K562 (cell line): ENCODE results near the gene PREX1. TPM values are rescaled to one million over a fixed set of nuclear protein-coding genes. Genes with fewer than 3 reads are reported as not detected.

ENCODE experiments used
- ATAC-seq: fragments of 200-7000 bp; cut with Tn5 transposase; 3 replicates; pipeline ENCODE4 v1.9.1; 2020; ENCODE audit warnings: moderate library complexity
- BruUV-seq: library from RNA; stranded (reverse); fragments of 400-500 nt; replicated peaks from 2 replicates; lab custom pipeline; 2021; lab: Mats Ljungman, UMichigan
- CTCF ChIA-PET: fragments of 300-600 bp; formaldehyde crosslinking; extraction: SDS; loops from one replicate; lab custom pipeline; 2021; ENCODE audit warnings: low intra/inter-chr PET ratio; lab: Yijun Ruan, JAX
- POLR2A ChIA-PET: fragments of 300-600, 350-650 bp; sonication (Branson Sonifier 250); formaldehyde crosslinking; extraction: SDS; loops from one replicate; lab custom pipeline; 2021; ENCODE audit warnings: antibody characterized with exemption, inconsistent platforms; lab: Yijun Ruan, JAX
- DNase-seq, 4 experiments: peaks; one replicate each; pipeline versions ENCODE4 v3.0.0 to v3.0.0-alpha.2; 2011 to 2018; ENCODE audit warnings: low spot score in 3 of 4, mixed read lengths in 3 of 4; ENCODE audit errors: extremely low read depth in 1 of 4
- FAIRE-seq: peaks from 2 replicates; lab custom pipeline; 2011; peaks lifted over from hg19 to GRCh38; lab: Jason Lieb, UNC
- H2AFZ ChIP-seq: 2 replicates; pipeline ENCODE4 v1.6.0; 2011; ENCODE audit warnings: low read depth, low read length, control low read depth, inconsistent platforms
- H3K27ac ChIP-seq: fragments of 200-600 bp; 3 replicates; pipeline ENCODE4 v1.8.0; 2011; ENCODE audit warnings: low read depth, mild to moderate bottlenecking, control low read depth, inconsistent platforms, low read length, moderate library complexity, mixed read lengths; ENCODE audit errors: extremely low read depth
- H3K27me3 ChIP-seq, 2 experiments: fragments of 300-600 bp in 1 of 2; 2 replicates in 1 of 2; 3 replicates in 1 of 2; pipeline versions ENCODE4 v1.6.0 to v1.8.0; 2011; ENCODE audit warnings: inconsistent platforms in 2 of 2, low read length in 2 of 2, mild to moderate bottlenecking in 1 of 2, mixed read lengths in 1 of 2, moderate library complexity in 1 of 2; ENCODE audit not compliant: control insufficient read depth in 2 of 2, insufficient read depth in 2 of 2
- H3K36me3 ChIP-seq: fragments of 300-600 bp; 3 replicates; pipeline ENCODE4 v1.8.0; 2011; ENCODE audit warnings: mild to moderate bottlenecking, low read length, inconsistent platforms; ENCODE audit not compliant: control insufficient read depth, insufficient read depth
- H3K4me1 ChIP-seq, 2 experiments: fragments of 200-600 bp in 1 of 2; replicated peaks in 1 of 2; 2 replicates in 1 of 2; 3 replicates in 1 of 2; pipeline versions ENCODE4 v1.5.1 to v1.8.0; 2011; ENCODE audit warnings: inconsistent platforms in 2 of 2, low read length in 2 of 2, mild to moderate bottlenecking in 1 of 2, mixed read lengths in 1 of 2, moderate library complexity in 1 of 2; ENCODE audit not compliant: control insufficient read depth in 2 of 2, insufficient read depth in 2 of 2
- H3K4me2 ChIP-seq: 2 replicates; pipeline ENCODE4 v1.6.1; 2011; ENCODE audit warnings: low read length, control low read depth, inconsistent platforms, mixed read lengths; ENCODE audit not compliant: insufficient read depth
- H3K4me3 ChIP-seq: fragments of 200-600 bp; sonication (generic), shearing (Covaris generic); 2 replicates; pipeline ENCODE4 v1.5.1; 2016; ENCODE audit warnings: control low read depth, inconsistent platforms
- H3K79me2 ChIP-seq: fragments of 200-600 bp; 3 replicates; pipeline ENCODE4 v1.8.0; 2011; ENCODE audit warnings: low read length, inconsistent platforms; ENCODE audit not compliant: control insufficient read depth, insufficient read depth
- H3K9ac ChIP-seq, 2 experiments: 2 replicates each; pipeline versions ENCODE4 v1.6.0 to v1.6.1; 2011; ENCODE audit warnings: low read depth in 2 of 2, low read length in 2 of 2, control low read depth in 1 of 2, inconsistent platforms in 1 of 2, mild to moderate bottlenecking in 1 of 2, mixed read lengths in 1 of 2; ENCODE audit not compliant: insufficient read depth in 1 of 2
- H3K9me1 ChIP-seq: one replicate; pipeline ENCODE4 v1.6.0; 2011; ENCODE audit warnings: inconsistent platforms, mild to moderate bottlenecking, low read length, moderate library complexity; ENCODE audit not compliant: control insufficient read depth, insufficient read depth
- H3K9me3 ChIP-seq: replicated peaks from 2 replicates; pipeline ENCODE4 v1.5.1; 2011; ENCODE audit warnings: low read depth, low read length, inconsistent platforms; ENCODE audit not compliant: control insufficient read depth, insufficient read depth
- H4K20me1 ChIP-seq: replicated peaks from 2 replicates; pipeline ENCODE4 v1.6.1; 2011; ENCODE audit warnings: low read length, inconsistent platforms, mixed read lengths; ENCODE audit not compliant: control insufficient read depth, insufficient read depth
- ARID2 ChIP-seq: fragments of 450-650 bp; IDR thresholded peaks from 2 replicates; pipeline ENCODE4 v1.6.1; 2017; ENCODE audit warnings: antibody characterized with exemption, mild to moderate bottlenecking
- ATF4 ChIP-seq: fragments of 450-650 bp; formaldehyde crosslinking; IDR thresholded peaks from 2 replicates; pipeline ENCODE4 v1.4.0; 2022; ENCODE audit warnings: mild to moderate bottlenecking, moderate library complexity
- EWSR1 ChIP-seq: fragments of 450-650 bp; IDR thresholded peaks from 2 replicates; pipeline ENCODE4 v1.6.1; 2018; ENCODE audit warnings: borderline replicate concordance, mild to moderate bottlenecking, low read depth, moderate library complexity; ENCODE audit not compliant: partially characterized antibody
- FOXP1 ChIP-seq: sonication (generic); formaldehyde crosslinking; IDR thresholded peaks from 2 replicates; pipeline ENCODE4 v1.8.0; 2022; ENCODE audit warnings: mild to moderate bottlenecking, missing genetic modification reagents
- HNRNPH1 ChIP-seq: fragments of 200-400 bp; formaldehyde crosslinking; optimal IDR thresholded peaks from 2 replicates; pipeline ENCODE3; 2017; ENCODE audit warnings: low read depth, mild to moderate bottlenecking, low read length, moderate library complexity
- KDM5B ChIP-seq: fragments of 200-600 bp; sonication (generic); IDR thresholded peaks from 2 replicates; pipeline ENCODE4 v1.6.1; 2012; ENCODE audit warnings: low read depth, mild to moderate bottlenecking, moderate library complexity, low read length, control low read depth, inconsistent platforms; ENCODE audit not compliant: insufficient replicate concordance
- NCOA2 ChIP-seq, 2 experiments: fragments of 450-650 bp; IDR thresholded peaks; 2 replicates each; pipeline ENCODE4 v1.6.1; 2018; ENCODE audit warnings: mild to moderate bottlenecking in 2 of 2, moderate library complexity in 1 of 2; ENCODE audit not compliant: partially characterized antibody in 2 of 2
- SLC30A9 ChIP-seq: fragments of 250-450 bp; sonication (Bioruptor Pico); IDR thresholded peaks from 2 replicates; pipeline ENCODE4 v1.8.0; 2022; ENCODE audit warnings: mild to moderate bottlenecking, moderate library complexity
- ZC3H11A ChIP-seq: IDR thresholded peaks from 2 replicates; pipeline ENCODE4 v1.6.1; 2012; ENCODE audit warnings: low read depth, low read length, improper control_type of control experiment
- ZNF134 ChIP-seq: fragments of 250-450 bp; sonication (Bioruptor Pico); conservative IDR thresholded peaks from 2 replicates; pipeline ENCODE4 v1.4.0; 2020
- ZNF175 ChIP-seq: fragments of 200-800 bp; sonication (Bioruptor generic); IDR thresholded peaks from 2 replicates; pipeline ENCODE4 v1.6.1; 2016; ENCODE audit warnings: low read depth, mild to moderate bottlenecking, missing genetic modification characterization, missing compliant biosample characterization
- ZNF318 ChIP-seq, 2 experiments: fragments of 450-650 bp; IDR thresholded peaks; 2 replicates each; pipeline ENCODE4 v1.6.1; 2016; ENCODE audit warnings: mild to moderate bottlenecking in 2 of 2, borderline replicate concordance in 1 of 2, low read depth in 1 of 2, moderate library complexity in 1 of 2
- ZNF668 ChIP-seq: fragments of 250-450 bp; sonication (Bioruptor Pico); IDR thresholded peaks from 2 replicates; pipeline ENCODE4 v1.8.0; 2022; ENCODE audit warnings: mild to moderate bottlenecking, inconsistent platforms
- WGBS: fragments of 100-300 bp; shearing (Covaris generic); methylation state at CpG from one replicate; pipeline ENCODE4 v1.1.6; 2016; ENCODE audit warnings: low coverage, mixed read lengths; ENCODE audit not compliant: insufficient coverage; ENCODE audit errors: missing lambda C conversion rate; 5-methylcytosine and 5-hydroxymethylcytosine counted together
- in situ Hi-C: fragments of 300-500 bp; cut with MboI; formaldehyde crosslinking; loops from 4 replicates; pipeline ENCODE4 v1.15.0; 2018; ENCODE audit warnings: inconsistent platforms, mixed read lengths
- intact Hi-C: fragments of 100-400 bp; cut with micrococcal nuclease; formaldehyde crosslinking; loops from 2 replicates; pipeline ENCODE4 v1.14.2; 2022
- polyA plus RNA-seq, 8 experiments: library from polyadenylated mRNA; depleted of rRNA in 4 of 8; stranded (reverse) in 5 of 8; unstranded in 3 of 8; fragments of >200 nt; fragmentation: Nextera tagmentation in 2 of 8; fragmentation: Illumina TruSeq in 1 of 8; extraction: Ambion mirVana in 2 of 8; extraction: Trizol in 1 of 8; gene quantifications; 2 replicates each; pipeline versions ENCODE4 v1.2.1 to v1.2.3, GENCODE V29; 2011 to 2014; ENCODE audit warnings: inconsistent platforms in 1 of 8, missing spikeins in 1 of 8
- total RNA-seq, 7 experiments: library from RNA; depleted of rRNA in 6 of 7; stranded (reverse); fragments of >200 nt in 6 of 7; fragmentation: Illumina TruSeq in 2 of 7; extraction: Trizol in 2 of 7; gene quantifications; 2 replicates each; pipeline versions ENCODE4 v1.2.1 to v1.2.3, GENCODE V29; 2011 to 2021; ENCODE audit warnings: low replicate concordance in 1 of 7

The PREX1 gene
- total and polyA plus RNA-seq, 9 of the 15 experiments (the other 6 are each of a cell fraction or from before 2014, with no cell fraction given) = 0.37 to 10.4 (median 4.8) TPM

- no peaks in the 10 kb centered on the region for H3K4me1 ChIP-seq
- DNase-seq (no peak), ATAC-seq (no peak), FAIRE-seq (peak; percentile 11)
- H3K36me3 ChIP-seq = no peaks in the 10 kb centered on the region
- no peak overlapping the region for H3K4me3 ChIP-seq
- H3K27me3 ChIP-seq = peaks cover 0 to 7% of the 10 kb centered on the region in 2 experiments; a peak in 1 of 5 replicates
- H3K9me1 ChIP-seq = no peaks in the 10 kb centered on the region
- no peaks in the 10 kb centered on the region; the same call in 1 of the 2 replicates for H4K20me1 ChIP-seq
- 20% methylated on average over 1 of the region's 1 CpG for WGBS
- BruUV-seq = no TSS peak
- H3K4me2 ChIP-seq = no peak overlapping the region
- no peaks in the 10 kb centered on the region for H3K9me3 ChIP-seq
- intact Hi-C loops = no loop called here
- CTCF ChIA-PET = no interaction called here
- no peak overlapping the region for H3K9ac ChIP-seq
- H3K27ac ChIP-seq = no peak overlapping the region
- POLR2A ChIA-PET = interaction anchor here (0.8 kb wide), 1 partner anchor 21 kb away, joined by 5 read pairs; no protein-coding TSS in a partner anchor
- no peak overlapping the region for H2AFZ ChIP-seq
- in situ Hi-C loops = no loop called here
- no peaks in the 10 kb centered on the region for H3K79me2 ChIP-seq
- TF ChIP-seq SLC30A9 (no peak), ARID2 (no peak), KDM5B (no peak), ZNF668 (CRISPR knock-in tag) (no peak), FOXP1 (no peak), NCOA2 (IDR thresholded peaks at IDR 0.05; ENCODE audit: partially characterized antibody in 2 of 2) (no peak), ZNF175 (no peak), ATF4 (no peak), HNRNPH1 (no peak), ZC3H11A (no peak), EWSR1 (no peak), ZNF134 (CRISPR knock-in tag) (no peak), ZNF318 (IDR thresholded peaks at IDR 0.05; ENCODE audit: borderline replicate concordance in 1 of 2, low read depth in 1 of 2) (no peak)
These were observed 46.2 kb downstream of the PREX1 start for GRCh38 chr20:48781634-48782033.
